Ectodermal cell (in vitro differentiated cells): ENCODE data around the gene LRP1-AS.

Experiments used
- H3K27ac ChIP-seq: 2 replicates; pipeline ENCODE4 v1.7.0; 2013; ENCODE audit warnings: mild to moderate bottlenecking, low read depth, low read length; ENCODE audit not compliant: insufficient read depth, poor library complexity, severe bottlenecking
- H3K27me3 ChIP-seq: 2 replicates; pipeline ENCODE4 v1.7.0; 2013; ENCODE audit warnings: mild to moderate bottlenecking, low read length; ENCODE audit not compliant: insufficient read depth, control insufficient read depth, poor library complexity, severe bottlenecking
- H3K36me3 ChIP-seq: one replicate; pipeline ENCODE4 v1.7.0; 2013; ENCODE audit warnings: low read length; ENCODE audit not compliant: control insufficient read depth, insufficient read depth
- H3K4me1 ChIP-seq: one replicate; pipeline ENCODE4 v1.7.0; 2013; ENCODE audit warnings: low read length; ENCODE audit not compliant: control insufficient read depth, insufficient read depth
- H3K4me3 ChIP-seq: 2 replicates; pipeline ENCODE4 v1.7.0; 2013; ENCODE audit warnings: low read depth, low read length, control low read depth; ENCODE audit not compliant: insufficient read depth
- H3K9me3 ChIP-seq: 2 replicates; pipeline ENCODE4 v1.7.0; 2013; ENCODE audit warnings: mild to moderate bottlenecking, low read length, moderate library complexity; ENCODE audit not compliant: control insufficient read depth
- WGBS, 2 experiments: methylation state at CpG; one replicate each; pipeline ENCODE4 v1.1.7; 2013; ENCODE audit warnings: missing lambda C conversion rate in 2 of 2; 5-methylcytosine and 5-hydroxymethylcytosine counted together

Gene LRP1-AS

GRCh38 chr12:57170927-57171326, 23.5 kb upstream of the LRP1-AS start:
- Histone ChIP-seq H3K27ac (no peak overlapping the region), H3K27me3 (no peaks in the 10 kb centered on the region), H3K9me3 (no peaks in the 10 kb centered on the region), H3K36me3 (peaks cover 40% of the 10 kb centered on the region), H3K4me1 (no peaks in the 10 kb centered on the region), H3K4me3 (no peak overlapping the region)
- 96 to 99% methylated on average over 4 of the region's 4 CpGs for WGBS, 2 experiments

- peaks cover 43% of the 10 kb centered on the region for H3K36me3 ChIP-seq
- WGBS, 2 experiments: 90 to 93% methylated on average over 1 of the region's 1 CpG
- H3K27me3 ChIP-seq: no peaks in the 10 kb centered on the region
- no peak overlapping the region for H3K27ac ChIP-seq
- no peaks in the 10 kb centered on the region for H3K9me3 ChIP-seq
- H3K4me1 ChIP-seq: no peaks in the 10 kb centered on the region
- no peak overlapping the region for H3K4me3 ChIP-seq
These were observed 23.0 kb upstream of the LRP1-AS start for GRCh38 chr12:57170408-57170807.

GRCh38 chr12:57169969-57170368, 22.6 kb upstream of the LRP1-AS start:
- Histone ChIP-seq H3K4me1 (no peaks in the 10 kb centered on the region), H3K36me3 (peaks cover 44% of the 10 kb centered on the region), H3K27me3 (no peaks in the 10 kb centered on the region), H3K4me3 (no peak overlapping the region), H3K9me3 (no peaks in the 10 kb centered on the region), H3K27ac (no peak overlapping the region)
- WGBS, 2 experiments: 93 to 94% methylated on average over 7 of the region's 7 CpGs

- Histone ChIP-seq H3K27me3 (no peaks in the 10 kb centered on the region), H3K4me3 (no peak overlapping the region), H3K9me3 (no peaks in the 10 kb centered on the region), H3K4me1 (no peaks in the 10 kb centered on the region), H3K36me3 (peaks cover 46% of the 10 kb centered on the region), H3K27ac (no peak overlapping the region)
- 95 to 97% methylated on average over 23 of the region's 23 CpGs for WGBS, 2 experiments
These were observed 21.8 kb upstream of the LRP1-AS start for GRCh38 chr12:57169046-57169795.

- no peak overlapping the region for H3K27ac ChIP-seq
- peaks cover 37% of the 10 kb centered on the region for H3K36me3 ChIP-seq
- H3K9me3 ChIP-seq: no peaks in the 10 kb centered on the region
- 92 to 97% methylated on average over 10 of the region's 10 CpGs for WGBS, 2 experiments
- no peak overlapping the region for H3K4me3 ChIP-seq
- H3K4me1 ChIP-seq: no peaks in the 10 kb centered on the region
- no peaks in the 10 kb centered on the region for H3K27me3 ChIP-seq
These were observed 20.6 kb upstream of the LRP1-AS start for GRCh38 chr12:57168058-57168457.

- H3K27me3 ChIP-seq: no peaks in the 10 kb centered on the region
- WGBS, 2 experiments: 90 to 91% methylated on average over 10 of the region's 10 CpGs
- H3K4me1 ChIP-seq: no peaks in the 10 kb centered on the region
- peaks cover 48% of the 10 kb centered on the region for H3K36me3 ChIP-seq
- no peak overlapping the region for H3K27ac ChIP-seq
- H3K9me3 ChIP-seq: no peaks in the 10 kb centered on the region
- no peak overlapping the region for H3K4me3 ChIP-seq
These were observed 19.6 kb upstream of the LRP1-AS start for GRCh38 chr12:57166971-57167371.

- H3K4me3 ChIP-seq: no peak overlapping the region
- no peaks in the 10 kb centered on the region for H3K4me1 ChIP-seq
- WGBS, 2 experiments: 96% methylated on average over 19 of the region's 19 CpGs
- no peak overlapping the region for H3K27ac ChIP-seq
- no peaks in the 10 kb centered on the region for H3K27me3 ChIP-seq
- H3K9me3 ChIP-seq: no peaks in the 10 kb centered on the region
- peaks cover 45% of the 10 kb centered on the region for H3K36me3 ChIP-seq
These were observed 18.3 kb upstream of the LRP1-AS start for GRCh38 chr12:57165741-57166140.

- H3K27ac ChIP-seq: no peak overlapping the region
- 93 to 95% methylated on average over 13 of the region's 13 CpGs for WGBS, 2 experiments
- H3K9me3 ChIP-seq: no peaks in the 10 kb centered on the region
- H3K36me3 ChIP-seq: peaks cover 49% of the 10 kb centered on the region
- H3K27me3 ChIP-seq: no peaks in the 10 kb centered on the region
- H3K4me1 ChIP-seq: no peaks in the 10 kb centered on the region
- H3K4me3 ChIP-seq: no peak overlapping the region
These were observed 17.7 kb upstream of the LRP1-AS start for GRCh38 chr12:57164966-57165625.

- H3K36me3 ChIP-seq: peaks cover 54% of the 10 kb centered on the region
- WGBS, 2 experiments: 95 to 97% methylated on average over 2 to 3 of the region's 3 CpGs
- no peak overlapping the region for H3K4me3 ChIP-seq
- no peaks in the 10 kb centered on the region for H3K9me3 ChIP-seq
- H3K27me3 ChIP-seq: no peaks in the 10 kb centered on the region
- H3K4me1 ChIP-seq: no peaks in the 10 kb centered on the region
- H3K27ac ChIP-seq: no peak overlapping the region
These were observed 17.0 kb upstream of the LRP1-AS start for GRCh38 chr12:57164454-57164853.

- H3K4me1 ChIP-seq: no peaks in the 10 kb centered on the region
- whole genome bisulfite sequencing, 2 experiments: 95 to 96% methylated on average over 8 of the region's 8 CpGs
- H3K27me3 ChIP-seq: no peaks in the 10 kb centered on the region
- H3K4me3 ChIP-seq: no peak overlapping the region
- peaks cover 51% of the 10 kb centered on the region for H3K36me3 ChIP-seq
- no peaks in the 10 kb centered on the region for H3K9me3 ChIP-seq
- H3K27ac ChIP-seq: no peak overlapping the region
These were observed 15.2 kb upstream of the LRP1-AS start for GRCh38 chr12:57162553-57163125.
